A549 treated with Hydrocortisone at 1 μM for 4 hours (cell line): ENCODE measurements around the gene CDKN2AIPNL. TPM values are rescaled to one million over a fixed set of nuclear protein-coding genes. Genes with fewer than 3 reads are reported as not detected.

Experiments
- total RNA-seq: library from RNA; stranded (reverse); fragments of 200-300 nt; extraction: Qiagen RNA extraction; gene quantifications from 5 replicates; pipeline ENCODE4 v1.2.3, GENCODE V29; 2022

Gene CDKN2AIPNL
- 38.7 to 46.7 TPM (median 43.6 TPM) in 5 replicates for total RNA-seq

GRCh38 chr5:134411546-134412266, at the start of gene CDKN2AIPNL:
Gene CDKN2AIPNL (minus strand): TSS chr5:134411881. CDS start chr5:134411854, 27 bp downstream.

GRCh38 chr5:134370871-134371833, 40.5 kb downstream of the CDKN2AIPNL start, which contains the start of gene UBE2B:
Gene UBE2B (plus strand): TSS chr5:134371569. CDS start chr5:134371596, 27 bp downstream.

Other genes with a start within 250 kb of the CDKN2AIPNL start
- 608 to 781 TPM (median 629 TPM) in 5 replicates for gene SKP1, start 234.9 kb downstream of the CDKN2AIPNL start, total RNA-seq
- gene PPP2CA, start 185.8 kb downstream of the CDKN2AIPNL start, total RNA-seq = 215 to 280 TPM (median 271 TPM) in 5 replicates
- gene CDKL3, start 44.7 kb downstream of the CDKN2AIPNL start, total RNA-seq = 1.1 to 1.4 TPM (median 1.2 TPM) in 5 replicates
- gene UBE2B, start 40.3 kb downstream of the CDKN2AIPNL start, total RNA-seq = 56.4 to 79.6 TPM (median 65.8 TPM) in 5 replicates
- gene JADE2, start 113.8 kb upstream of the CDKN2AIPNL start, total RNA-seq = 33.0 to 36.8 TPM (median 34.9 TPM) in 5 replicates
- gene SAR1B, start 220.9 kb upstream of the CDKN2AIPNL start, total RNA-seq = 44.1 to 64.2 TPM (median 47.4 TPM) in 5 replicates
- 10.2 to 16.5 TPM (median 14.3 TPM) in 5 replicates for gene SEC24A, start 236.9 kb upstream of the CDKN2AIPNL start, total RNA-seq